Gastrocnemius medialis (tissue), 4 donors: Measurements from ENCODE around the gene LGMN. TPM values are rescaled to one million over a fixed set of nuclear protein-coding genes. Genes with fewer than 3 reads are reported as not detected.

Experiments
- ATAC-seq, 2 donors: fragments of 150-250 bp; one replicate each; pipeline ENCODE4 v1.9.1; 2016
- DNase-seq, 2 donors: peaks; one replicate each; pipeline ENCODE4 v3.0.0-alpha.2; 2019
- H3K27ac ChIP-seq, 4 donors: fragments of 200-600 bp; sonication (generic); 1 replicate in 1 of 4; 2 replicates in 3 of 4; pipeline ENCODE4 v1.5.1; 2016 to 2018; ENCODE audit warnings: mild to moderate bottlenecking in 2 of 4, moderate library complexity in 1 of 4
- H3K27me3 ChIP-seq, 3 donors: fragments of 200-600 bp; sonication (generic) in 2 of 3; 1 replicate in 1 of 3; 2 replicates in 2 of 3; pipeline versions ENCODE4 v1.5.1 to v1.6.0; 2016 to 2019; ENCODE audit warnings: mild to moderate bottlenecking in 1 of 3, moderate library complexity in 1 of 3
- H3K36me3 ChIP-seq, 2 donors: fragments of 200-600 bp; sonication (generic) in 1 of 2; one replicate each; pipeline ENCODE4 v1.5.1; 2017 to 2018
- H3K4me1 ChIP-seq, 2 donors: fragments of 200-600 bp; sonication (generic) in 1 of 2; one replicate each; pipeline ENCODE4 v1.5.1; 2016 to 2017; ENCODE audit warnings: mild to moderate bottlenecking in 2 of 2
- H3K4me3 ChIP-seq, 4 donors: fragments of 200-600 bp; sonication (generic) in 3 of 4; 1 replicate in 1 of 4; 2 replicates in 3 of 4; pipeline ENCODE4 v1.5.1; 2016 to 2019; ENCODE audit warnings: mild to moderate bottlenecking in 2 of 4
- H3K9me3 ChIP-seq, 3 donors: fragments of 200-600 bp; sonication (generic) in 2 of 3; 1 replicate in 1 of 3; 2 replicates in 2 of 3; pipeline ENCODE4 v1.5.1; 2016 to 2019
- CTCF ChIP-seq, 5 experiments: fragments of 450-650 bp in 3 of 5; fragments of 200-600 bp in 2 of 5; sonication (generic) in 2 of 5; IDR thresholded peaks in 4 of 5; conservative IDR thresholded peaks in 1 of 5; 1 replicate in 4 of 5; 2 replicates in 1 of 5; pipeline ENCODE4 v1.5.1; 2016 to 2019; ENCODE audit warnings: antibody characterized with exemption in 5 of 5, mild to moderate bottlenecking in 3 of 5, moderate library complexity in 3 of 5
- POLR2A ChIP-seq, 2 donors: fragments of 450-650 bp; IDR thresholded peaks; one replicate each; pipeline ENCODE4 v1.6.1; 2017; ENCODE audit warnings: antibody characterized with exemption in 2 of 2, mild to moderate bottlenecking in 2 of 2, moderate library complexity in 2 of 2
- in situ Hi-C, 4 donors: fragments of 200-750 bp; cut with MboI; loops; one replicate each; pipeline versions ENCODE4 v1.15.0 to v1.8.0; 2017; ENCODE audit warnings: low sequenced_read_pairs in 4 of 4
- intact Hi-C: fragments of 100-400 bp; cut with DNase I; formaldehyde crosslinking; loops from one replicate; pipeline ENCODE4 v1.15.1; 2023; ENCODE audit warnings: low total_unique reads
- total RNA-seq, 4 donors: library from RNA; depleted of rRNA; stranded (reverse); fragments of >200 nt; gene quantifications; one replicate each; pipeline versions ENCODE4 v1.1.0 to v1.2.3, GENCODE V29; 2016

Gene LGMN
- total RNA-seq, 4 donors from 2014 or later = 53.5 to 78.5 (median 62.8) TPM

DNA sequence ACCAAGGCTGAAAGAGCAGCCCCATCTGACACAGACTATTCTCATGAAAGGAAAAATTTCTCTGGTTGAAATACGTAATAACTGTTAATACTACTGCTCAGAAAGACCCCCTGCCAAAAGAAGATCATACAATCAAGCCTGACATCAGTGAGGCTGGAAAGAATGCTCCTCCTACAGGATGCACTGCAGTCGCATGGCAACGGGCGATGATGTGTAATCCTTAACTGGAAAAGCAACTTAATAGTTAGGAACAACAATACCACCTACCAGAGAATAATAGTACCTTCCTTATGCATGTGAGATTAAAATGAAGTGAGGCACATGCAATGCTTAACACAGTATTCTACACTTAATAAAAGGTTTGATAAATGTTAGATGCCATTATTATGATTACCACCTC lies 44.5 kb upstream of the LGMN start:
- intact Hi-C loops = loop anchor here (5.0 to 10.0 kb wide), 3 partner anchors 392 to 668 kb away; partner anchors contain the start of genes BTBD7, CPSF2, LYSET and MOAP1
- ATAC-seq = no peak

DNA sequence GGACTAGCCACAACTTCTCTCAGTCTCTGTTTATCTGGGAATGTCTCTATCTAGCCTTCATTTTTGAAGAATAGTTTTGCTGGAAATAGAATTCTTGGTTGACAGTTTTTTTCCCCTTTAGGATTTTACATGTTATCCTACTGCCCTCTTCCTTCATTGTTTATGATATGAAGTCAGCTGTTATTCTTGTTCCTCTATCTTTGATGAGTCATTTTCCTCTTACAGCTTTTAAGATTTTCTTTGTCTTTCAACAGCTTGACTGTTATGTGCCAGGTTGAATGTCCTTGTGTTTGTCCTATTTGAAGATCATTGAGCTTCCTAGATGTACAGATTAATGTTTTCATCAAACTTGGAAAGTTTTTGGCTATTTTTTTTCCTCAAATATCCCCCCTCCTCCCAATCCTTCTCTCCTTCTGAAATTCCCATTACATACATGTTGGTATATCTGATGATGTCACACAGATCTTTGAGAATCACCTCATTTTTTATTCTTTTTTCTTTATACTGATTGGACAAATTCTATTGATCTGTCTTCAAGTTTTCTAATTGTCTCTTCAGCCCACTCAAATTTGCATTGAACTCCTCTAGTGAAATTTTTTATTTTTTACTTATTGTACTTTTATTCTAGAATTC lies 41.1 kb upstream of the LGMN start:
- ATAC-seq (no peak), DNase-seq (no peak)
- Histone ChIP-seq H3K36me3 (no peaks in the 10 kb centered on the region), H3K27ac (no peak overlapping the region), H3K9me3 (peaks cover 0 to 4% (median 0%) of the 10 kb centered on the region in 3 donors), H3K4me3 (no peak overlapping the region), H3K4me1 (peaks cover 0 to 6% of the 10 kb centered on the region in 2 donors), H3K27me3 (no peaks in the 10 kb centered on the region)
- TF ChIP-seq POLR2A (IDR thresholded peaks at IDR 0.05) (no peak), CTCF (IDR thresholded peaks at IDR 0.05 in 4 of 5, conservative IDR thresholded peaks at IDR 0.05 in 1 of 5) (no peak)
- in situ Hi-C loops (loop anchor here in 3 of 4 donors (5.0 to 25.0 kb wide), 3 partner anchors 42 to 677 kb away; partner anchors contain the start of genes ATXN3 (in 1 of the 3), CPSF2 (in 1 of the 3), LGMN (in 1 of the 3) and NDUFB1 (in 1 of the 3)), intact Hi-C loops (loop anchor here (5.0 to 10.0 kb wide), 3 partner anchors 395 to 665 kb away; partner anchors contain the start of genes BTBD7, CPSF2, LYSET and MOAP1)

More for the DNA sequence above, 44.5 kb upstream of the LGMN start:
- TF ChIP-seq POLR2A (IDR thresholded peaks at IDR 0.05) (no peak), CTCF (IDR thresholded peaks at IDR 0.05 in 4 of 5, conservative IDR thresholded peaks at IDR 0.05 in 1 of 5) (no peak)
- Histone ChIP-seq H3K27ac (no peak overlapping the region), H3K4me3 (no peak overlapping the region), H3K27me3 (no peaks in the 10 kb centered on the region), H3K9me3 (peaks cover 0 to 4% (median 0%) of the 10 kb centered on the region in 3 donors), H3K36me3 (peaks cover 0 to 8% of the 10 kb centered on the region in 2 donors), H3K4me1 (peaks cover 15 to 18% of the 10 kb centered on the region in 2 donors)
- in situ Hi-C loops = loop anchor here in 2 of 4 donors (5.0 to 25.0 kb wide), 2 partner anchors 46 to 681 kb away; partner anchors contain the start of genes ATXN3 (in 1 of the 2), CPSF2 (in 1 of the 2), LGMN (in 1 of the 2) and NDUFB1 (in 1 of the 2)
- no peak for DNase-seq

- ATAC-seq (no peak), DNase-seq (no peak)
- intact Hi-C loops = no loop called here
These were observed 39.1 kb upstream of the LGMN start for GRCh38 chr14:92787554-92787953.

GRCh38 chr14:92786427-92786756 lies 38.0 kb upstream of the LGMN start:
- TF ChIP-seq CTCF (IDR thresholded peaks at IDR 0.05 in 4 of 5, conservative IDR thresholded peaks at IDR 0.05 in 1 of 5) (no peak), POLR2A (IDR thresholded peaks at IDR 0.05) (no peak)
- Histone ChIP-seq H3K4me3 (no peak overlapping the region), H3K27me3 (no peaks in the 10 kb centered on the region), H3K36me3 (no peaks in the 10 kb centered on the region), H3K4me1 (peaks cover 0 to 6% of the 10 kb centered on the region in 2 donors), H3K9me3 (peaks cover 0 to 4% (median 0%) of the 10 kb centered on the region in 3 donors), H3K27ac (no peak overlapping the region)
- in situ Hi-C loops = loop anchor here in 2 of 4 donors (10.0 to 25.0 kb wide), 2 partner anchors 72 to 674 kb away; partner anchors contain the start of genes ATXN3 (in 1 of the 2), CPSF2 (in 1 of the 2) and NDUFB1 (in 1 of the 2)
- intact Hi-C loops = no loop called here
- ATAC-seq = no peak
- DNase-seq = no peak

More at GRCh38 chr14:92787554-92787953, 39.1 kb upstream of the LGMN start:
- no peak overlapping the region for H3K27ac ChIP-seq
- H3K36me3 ChIP-seq = no peaks in the 10 kb centered on the region
- in situ Hi-C loops = loop anchor here in 2 of 4 donors (10.0 to 25.0 kb wide), 2 partner anchors 73 to 675 kb away; partner anchors contain the start of genes ATXN3 (in 1 of the 2), CPSF2 (in 1 of the 2) and NDUFB1 (in 1 of the 2)
- peaks cover 0 to 6% of the 10 kb centered on the region in 2 donors for H3K4me1 ChIP-seq
- H3K4me3 ChIP-seq = no peak overlapping the region
- H3K9me3 ChIP-seq = peaks cover 0 to 4% (median 0%) of the 10 kb centered on the region in 3 donors
- H3K27me3 ChIP-seq = no peaks in the 10 kb centered on the region
- TF ChIP-seq POLR2A (IDR thresholded peaks at IDR 0.05) (no peak), CTCF (IDR thresholded peaks at IDR 0.05 in 4 of 5, conservative IDR thresholded peaks at IDR 0.05 in 1 of 5) (no peak)
